ENCODE results near the gene LPP.

DNA sequence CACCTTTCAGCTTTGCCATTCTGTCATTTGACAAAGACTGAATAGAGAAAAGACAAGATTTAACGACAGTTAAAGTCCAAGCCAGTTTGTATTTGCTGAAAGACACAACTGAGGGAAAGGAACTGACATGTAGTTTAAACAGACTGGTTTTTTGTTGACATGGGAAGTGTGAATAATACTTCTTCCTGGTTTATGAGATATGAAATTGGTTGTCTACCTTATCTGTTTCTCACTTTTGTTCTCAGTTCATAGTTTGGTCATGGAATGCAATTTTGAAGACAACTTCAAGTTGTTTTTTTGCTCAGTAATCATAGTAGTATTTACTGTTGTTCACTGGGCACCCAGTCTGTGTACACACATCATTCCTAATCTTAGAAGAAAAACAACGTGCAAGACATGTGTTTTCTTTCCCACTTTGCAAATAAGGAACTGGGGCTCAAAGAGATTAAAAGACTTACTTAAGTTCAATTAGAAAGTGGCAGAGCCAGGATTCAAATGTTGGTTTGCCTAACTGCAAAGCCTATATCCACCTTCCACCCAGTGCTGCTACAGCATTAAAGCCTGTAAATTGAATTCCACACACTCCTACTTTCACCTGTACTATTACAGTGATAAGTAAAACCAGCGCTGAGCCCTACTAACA lies 103.5 kb downstream of the LPP start:
- TF ChIP-seq, protein P1, sequence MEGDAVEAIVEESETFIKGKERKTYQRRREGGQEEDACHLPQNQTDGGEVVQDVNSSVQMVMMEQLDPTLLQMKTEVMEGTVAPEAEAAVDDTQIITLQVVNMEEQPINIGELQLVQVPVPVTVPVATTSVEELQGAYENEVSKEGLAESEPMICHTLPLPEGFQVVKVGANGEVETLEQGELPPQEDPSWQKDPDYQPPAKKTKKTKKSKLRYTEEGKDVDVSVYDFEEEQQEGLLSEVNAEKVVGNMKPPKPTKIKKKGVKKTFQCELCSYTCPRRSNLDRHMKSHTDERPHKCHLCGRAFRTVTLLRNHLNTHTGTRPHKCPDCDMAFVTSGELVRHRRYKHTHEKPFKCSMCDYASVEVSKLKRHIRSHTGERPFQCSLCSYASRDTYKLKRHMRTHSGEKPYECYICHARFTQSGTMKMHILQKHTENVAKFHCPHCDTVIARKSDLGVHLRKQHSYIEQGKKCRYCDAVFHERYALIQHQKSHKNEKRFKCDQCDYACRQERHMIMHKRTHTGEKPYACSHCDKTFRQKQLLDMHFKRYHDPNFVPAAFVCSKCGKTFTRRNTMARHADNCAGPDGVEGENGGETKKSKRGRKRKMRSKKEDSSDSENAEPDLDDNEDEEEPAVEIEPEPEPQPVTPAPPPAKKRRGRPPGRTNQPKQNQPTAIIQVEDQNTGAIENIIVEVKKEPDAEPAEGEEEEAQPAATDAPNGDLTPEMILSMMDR (IDR thresholded peaks at IDR 0.05; ENCODE audit: low read length): no peak
- no peak for TF ChIP-seq EZH2 (IDR thresholded peaks at IDR 0.05; ENCODE audit: borderline replicate concordance, low read length)
